NCI-H1417 treated with DMSO at 0.1 percent for 48 hours (cell line): ENCODE results near the gene ZNF750.

Source experiments
- DNase-seq: peaks from one replicate; lab custom pipeline; 2025; lab: John Stamatoyannopoulos, UW

The ZNF750 gene

GRCh38 chr17:82872591-82873520, 33.0 kb upstream of the ZNF750 start:
- no peak for DNase-seq

GRCh38 chr17:82871776-82872561, 32.1 kb upstream of the ZNF750 start:
- no peak for DNase-seq

GRCh38 chr17:82871056-82871775, 31.4 kb upstream of the ZNF750 start:
- DNase-seq, result no peak

GRCh38 chr17:82870541-82870940, 30.7 kb upstream of the ZNF750 start:
- no peak for DNase-seq

- no peak for DNase-seq
Observed at GRCh38 chr17:82870091-82870491, 30.3 kb upstream of the ZNF750 start.

- DNase-seq, result no peak
Observed at GRCh38 chr17:82869536-82869935, 29.7 kb upstream of the ZNF750 start.

- no peak for DNase-seq
Observed at GRCh38 chr17:82868715-82869131, 28.9 kb upstream of the ZNF750 start.

GRCh38 chr17:82867763-82868325, 28.0 kb upstream of the ZNF750 start:
- DNase-seq, result no peak

- DNase-seq, result no peak
Observed at GRCh38 chr17:82866590-82867191, 26.9 kb upstream of the ZNF750 start.

- peak; percentile 42 for DNase-seq
Observed at GRCh38 chr17:82865774-82866395, 26.1 kb upstream of the ZNF750 start.

- DNase-seq, result no peak
Observed at GRCh38 chr17:82865274-82865673, 25.5 kb upstream of the ZNF750 start.

- DNase-seq, result no peak
Observed at GRCh38 chr17:82864713-82865248, 25.0 kb upstream of the ZNF750 start.

- no peak for DNase-seq
Observed at GRCh38 chr17:82863941-82864712, 24.3 kb upstream of the ZNF750 start.

GRCh38 chr17:82863383-82863940, 23.6 kb upstream of the ZNF750 start:
- DNase-seq, result no peak

- no peak for DNase-seq
Observed at GRCh38 chr17:82862737-82863382, 23.0 kb upstream of the ZNF750 start.

GRCh38 chr17:82862191-82862590, 22.4 kb upstream of the ZNF750 start:
- DNase-seq, result no peak

- no peak for DNase-seq
Observed at GRCh38 chr17:82861393-82861775, 21.6 kb upstream of the ZNF750 start.

GRCh38 chr17:82860606-82861392, 21.0 kb upstream of the ZNF750 start:
- DNase-seq, result no peak
